Stimulated activated CD4-positive, alpha-beta T cell treated with anti-CD3 and anti-CD28 coated beads, Interleukin-2, amount 100 ng/mL, for 48 hours (primary cell): Measurements from ENCODE around the gene HOXB8.

Experiments
- DNase-seq, 2 donors: peaks; one replicate each; pipeline ENCODE4 v3.0.0-alpha.2; 2020

HOXB8 gene

GRCh38 chr17:48637323-48638260, 22.5 kb upstream of the HOXB8 start:
- no peak for DNase-seq

DNA sequence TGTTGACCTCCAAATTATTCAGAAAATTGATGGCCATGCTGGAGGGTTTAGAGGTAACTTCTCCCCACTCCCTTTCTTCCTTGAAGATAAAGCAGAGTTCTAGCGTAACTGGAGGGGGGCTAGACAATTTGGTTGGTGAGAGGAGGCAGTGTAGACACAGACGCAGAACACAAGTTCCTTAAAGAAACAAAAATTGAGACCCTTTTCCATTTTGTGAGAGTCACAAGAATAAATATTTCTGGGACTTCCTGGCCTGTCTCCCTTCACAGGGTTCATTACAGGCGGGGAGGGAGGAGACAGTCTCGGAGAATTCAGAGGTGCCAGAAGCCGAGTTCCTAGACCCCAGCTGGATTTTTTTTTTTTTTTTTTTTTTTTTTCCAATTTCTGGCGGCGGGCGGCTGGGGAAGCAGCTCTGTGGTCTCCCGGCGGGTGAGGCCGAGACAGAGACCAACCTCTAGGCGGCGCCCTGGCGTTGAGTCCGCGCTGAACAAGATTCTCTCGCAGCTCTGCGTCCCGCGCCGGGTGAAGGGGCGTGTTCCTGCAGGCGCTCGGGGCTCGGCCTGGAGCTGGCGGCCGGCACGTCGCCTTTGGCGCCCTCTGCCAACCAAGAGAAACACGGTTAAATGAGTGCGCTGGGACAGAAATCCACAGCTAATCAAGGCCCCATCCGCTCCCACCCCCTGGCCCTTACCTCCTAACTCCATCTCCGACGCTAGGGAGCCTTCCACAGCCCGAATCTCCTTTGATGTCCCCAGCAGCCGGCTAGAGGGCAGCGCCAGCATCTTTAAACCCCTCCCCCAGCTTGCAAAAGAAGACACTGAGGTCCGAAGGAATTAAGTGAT, 21.3 kb upstream of the HOXB8 start:
- DNase-seq: peak; percentile 80 to 88

GRCh38 chr17:48634493-48635208, 19.6 kb upstream of the HOXB8 start:
- DNase-seq: no peak

GRCh38 chr17:48633266-48633677, 18.2 kb upstream of the HOXB8 start:
- no peak for DNase-seq

DNA sequence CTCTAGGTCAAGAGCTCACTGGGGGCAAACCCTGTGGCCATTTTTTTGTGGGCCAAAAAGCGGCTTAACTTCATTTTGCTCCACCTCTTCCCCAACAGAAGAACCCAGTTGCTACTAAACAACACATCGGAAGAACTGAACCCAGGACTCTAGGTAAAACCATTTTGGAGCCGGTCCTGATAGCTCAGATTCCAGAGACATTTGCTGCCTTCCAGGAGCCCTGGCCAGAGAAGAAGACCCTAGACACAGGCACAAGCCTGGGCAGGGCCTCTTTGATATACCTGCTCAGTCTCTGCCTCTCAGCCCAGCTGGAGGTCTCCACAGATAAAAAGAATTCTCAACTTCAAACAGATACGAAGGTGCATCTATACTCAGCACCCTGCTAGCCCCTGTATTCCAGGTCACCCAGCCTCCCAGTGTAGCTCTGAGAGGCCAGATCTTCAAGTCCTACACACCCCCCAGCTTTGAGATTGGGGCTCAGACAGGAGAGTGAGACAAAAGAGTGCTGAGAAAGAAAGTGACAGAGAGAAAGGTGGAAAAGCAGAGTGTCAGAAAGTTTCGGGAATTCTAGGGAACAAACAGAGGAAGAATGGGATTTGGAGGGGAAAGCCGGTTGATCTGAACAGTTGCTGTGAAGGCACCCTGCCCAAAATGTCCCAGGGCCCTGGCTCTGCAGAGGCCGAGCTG, 17.6 kb upstream of the HOXB8 start:
- DNase-seq: no peak

GRCh38 chr17:48631693-48632578, 16.8 kb upstream of the HOXB8 start:
- no peak for DNase-seq

GRCh38 chr17:48630925-48631692, 16.0 kb upstream of the HOXB8 start:
- DNase-seq: no peak

GRCh38 chr17:48630009-48630924, 15.2 kb upstream of the HOXB8 start:
- no peak for DNase-seq

- no peak for DNase-seq
These were observed 14.3 kb upstream of the HOXB8 start for GRCh38 chr17:48629411-48629759.

DNA sequence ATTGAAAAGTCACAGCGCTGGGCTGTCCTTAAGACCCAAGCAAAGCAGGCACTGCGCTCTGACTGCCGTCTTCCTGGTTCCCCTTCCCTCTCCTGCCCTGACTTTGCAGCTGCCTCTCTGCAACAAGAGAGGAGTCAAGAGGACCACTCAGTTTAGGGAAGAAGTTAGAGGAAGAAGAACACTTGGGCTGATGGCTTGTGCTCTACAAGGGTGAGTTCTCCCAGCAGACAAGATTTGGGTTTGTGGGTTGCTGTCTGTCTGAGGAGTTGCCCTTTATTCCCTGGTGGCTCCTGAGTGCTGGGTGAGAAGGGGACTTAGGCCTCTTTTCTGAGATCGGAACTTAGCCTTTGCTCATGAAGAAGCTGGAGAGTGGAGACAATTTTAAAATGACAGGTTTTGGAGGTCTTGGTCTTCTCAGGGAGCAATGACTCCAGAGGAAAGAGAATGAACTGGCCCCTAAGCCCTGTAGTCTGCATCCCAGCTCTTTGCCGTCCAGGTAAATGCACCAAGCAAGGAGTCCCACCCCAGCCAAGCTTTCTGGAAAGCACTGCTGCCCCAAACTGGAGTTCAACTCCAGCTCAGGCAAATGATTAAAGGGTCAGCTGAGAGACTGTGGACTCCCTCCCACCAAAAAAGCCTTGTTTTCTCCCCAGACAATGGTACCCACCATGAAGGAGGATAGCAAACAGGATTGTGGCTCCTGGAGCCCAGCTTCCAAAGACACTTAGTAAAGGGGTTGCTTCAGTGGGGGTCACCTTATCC, 13.7 kb upstream of the HOXB8 start:
- DNase-seq: no peak

DNA sequence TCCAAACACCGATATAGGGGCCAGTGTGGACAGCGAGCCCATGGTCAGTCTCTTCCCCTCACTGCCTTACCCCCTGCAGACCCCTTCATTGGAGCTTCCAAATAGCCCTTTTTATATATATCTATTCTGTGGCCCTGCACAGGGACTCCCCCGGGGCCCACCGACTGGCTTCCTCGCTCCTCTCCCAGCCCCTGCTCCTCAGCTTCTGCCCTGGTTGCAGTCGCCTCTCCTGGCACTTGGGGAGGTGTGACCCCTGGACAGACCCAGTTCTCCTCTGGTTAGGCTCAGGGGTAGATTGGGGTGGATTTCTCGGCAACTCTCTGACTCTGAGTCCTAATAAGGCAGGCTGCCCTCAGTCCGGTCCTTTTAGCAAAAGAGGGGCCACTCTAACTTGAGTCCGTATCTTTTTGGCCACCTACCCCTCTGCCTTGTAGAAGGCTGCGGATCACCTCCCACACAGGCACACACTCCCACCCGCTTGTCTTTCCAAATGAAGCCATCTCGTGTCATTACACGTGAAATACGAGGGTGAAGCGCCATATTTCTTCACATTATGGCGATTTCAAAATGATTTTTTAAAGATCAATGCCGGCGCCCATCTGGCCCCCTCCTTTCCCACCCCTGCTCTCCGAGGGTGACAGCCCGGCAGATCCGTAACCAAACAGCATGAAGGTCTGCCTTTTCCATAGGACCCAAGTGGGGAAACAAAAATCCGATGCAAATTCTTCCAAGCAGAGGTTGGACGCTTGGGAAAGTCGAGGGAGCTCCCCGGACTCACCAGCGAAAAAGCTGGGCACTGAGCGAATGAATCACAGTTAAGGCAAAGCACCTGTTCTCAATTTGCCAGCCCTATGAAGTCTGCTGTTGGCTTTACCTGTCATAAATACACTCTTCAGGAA, 12.8 kb upstream of the HOXB8 start:
- DNase-seq: no peak

- no peak for DNase-seq
These were observed 12.1 kb upstream of the HOXB8 start for GRCh38 chr17:48627118-48627597.

- DNase-seq: no peak
These were observed 11.4 kb upstream of the HOXB8 start, which contains the start of gene HOXB9 for GRCh38 chr17:48626245-48627117. HOXB9 (minus strand) TSS chr17:48626358; CDS start chr17:48626269, 89 bp downstream.

- DNase-seq: peak in 1 of 2 donors; percentile 48
These were observed 10.6 kb upstream of the HOXB8 start for GRCh38 chr17:48625495-48626244.
